Measurements from ENCODE around the gene HMGCLL1. TPM values are rescaled to one million over a fixed set of nuclear protein-coding genes. Genes with fewer than 3 reads are reported as not detected.

HMGCLL1 gene
- total RNA-seq, 2 donors from 2014 or later: 1.2 to 2.4 TPM

DNA sequence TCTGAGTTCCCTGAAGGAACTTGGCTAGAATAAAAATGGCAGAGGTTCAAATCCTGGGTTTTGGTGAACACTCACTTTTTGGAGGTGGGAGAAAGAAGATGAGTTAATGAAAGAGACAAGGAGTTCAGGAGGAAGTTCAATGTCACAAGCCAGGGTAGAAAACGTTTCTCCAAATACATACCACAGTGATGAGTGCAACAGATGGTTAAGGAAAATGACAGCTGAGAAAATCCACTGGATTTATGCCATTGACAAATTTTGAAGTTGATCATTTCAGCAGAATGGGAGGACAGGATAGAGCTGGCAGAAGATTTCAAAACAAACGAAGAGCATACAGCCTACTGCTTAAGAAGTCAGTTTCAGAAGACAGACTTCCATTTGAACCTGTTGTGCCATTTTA is 129.0 kb downstream of the HMGCLL1 start:
- intact Hi-C loops (cut with DNase I): no loop called here
- DNase-seq: no peak
- peak in 1 of 2 donors; percentile 62 for ATAC-seq

DNA sequence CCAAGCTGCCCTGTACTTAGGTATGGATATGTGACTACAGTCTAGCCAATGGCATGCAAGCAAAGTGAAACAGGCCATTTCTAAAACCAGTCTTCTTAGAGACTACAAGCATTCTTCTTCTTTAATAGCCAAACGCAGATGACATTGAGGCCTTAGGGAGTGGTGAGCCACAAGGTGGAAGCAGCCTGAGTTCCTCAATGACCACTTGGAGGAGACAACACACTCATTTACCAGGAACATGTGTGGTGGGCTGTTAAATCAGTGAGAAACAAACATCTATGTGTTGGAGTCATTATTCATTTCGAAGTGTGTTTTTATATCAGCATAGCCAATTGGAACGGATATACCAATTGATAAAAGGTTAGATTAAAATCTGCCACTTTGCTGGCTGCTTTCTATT is 129.8 kb downstream of the HMGCLL1 start:
- ATAC-seq (peak in 1 of 2 donors; percentile 57), DNase-seq (no peak)
- intact Hi-C loops (cut with DNase I): loop anchor here in 1 of 2 donors (5.0 kb wide), 2 partner anchors 438 to 503 kb away; no protein-coding TSS in a partner anchor

DNA sequence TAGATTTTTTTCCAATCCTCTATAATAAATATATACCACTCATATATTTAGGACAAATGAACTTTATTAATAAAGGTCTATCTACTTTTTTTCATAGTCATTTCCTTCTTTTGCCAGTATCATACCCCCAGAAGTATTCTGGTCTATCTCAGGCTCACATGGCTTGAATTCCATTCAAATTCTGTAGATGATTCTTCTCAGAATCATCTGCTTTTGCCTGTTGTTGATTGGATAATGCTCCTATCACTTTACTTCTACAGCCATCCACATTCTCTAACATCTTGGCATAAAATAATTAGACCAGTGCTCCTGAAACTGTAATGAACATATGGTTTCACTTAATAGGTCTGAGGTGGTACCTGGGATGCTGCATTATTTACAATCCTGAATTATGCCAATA is 130.5 kb downstream of the HMGCLL1 start:
- intact Hi-C loops (cut with DNase I): loop anchor here in 1 of 2 donors (5.0 kb wide), 2 partner anchors 439 to 504 kb away; no protein-coding TSS in a partner anchor
- ATAC-seq (no peak), DNase-seq (no peak)

DNA sequence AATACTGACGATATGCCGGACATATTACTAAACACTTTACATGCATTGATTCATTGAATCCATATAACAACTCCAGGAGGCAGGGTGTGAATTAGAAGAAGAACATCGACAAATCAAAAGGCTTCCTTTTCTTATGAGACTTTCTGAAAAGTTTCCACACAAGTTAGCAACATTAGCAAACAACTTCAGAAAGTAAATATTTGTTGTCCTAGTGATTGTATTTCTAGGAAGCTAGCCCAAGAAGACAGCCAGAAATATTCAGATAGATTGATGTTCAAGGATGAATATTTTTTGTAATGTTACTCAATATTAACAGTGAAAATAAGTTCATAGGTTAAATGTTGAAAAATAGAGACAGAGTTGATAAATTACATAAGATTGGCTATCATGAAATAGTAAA is 131.1 kb downstream of the HMGCLL1 start:
- ATAC-seq (no peak), DNase-seq (no peak)
- intact Hi-C loops (cut with DNase I): loop anchor here in 1 of 2 donors (5.0 kb wide), 2 partner anchors 439 to 504 kb away; no protein-coding TSS in a partner anchor

DNA sequence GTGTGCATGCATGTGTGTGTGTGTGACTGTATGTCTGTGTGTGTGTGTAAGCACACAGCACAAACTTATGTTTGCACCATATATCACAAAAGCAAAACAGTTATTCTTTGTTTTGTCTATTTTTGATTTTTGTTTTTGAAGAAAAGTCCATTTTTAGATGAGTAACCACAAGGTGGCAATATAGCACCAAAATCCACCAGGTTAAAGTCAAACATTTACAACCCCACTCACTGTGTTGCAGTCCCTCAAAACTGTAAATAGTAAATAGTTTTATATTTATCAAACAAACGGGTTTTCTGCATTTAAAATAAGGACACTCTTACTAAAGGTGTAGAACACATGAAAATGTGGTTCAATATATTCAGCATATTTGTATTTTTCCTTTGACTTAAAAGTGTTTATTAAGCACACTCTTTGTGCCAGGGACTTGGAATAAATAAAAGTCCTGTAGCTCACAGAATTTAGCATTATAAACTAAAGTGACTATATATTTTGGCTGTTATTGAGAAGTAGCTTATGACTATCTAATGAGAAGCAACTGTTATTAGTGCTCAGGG is 133.3 kb downstream of the HMGCLL1 start:
- no peak for ATAC-seq
- intact Hi-C loops (cut with DNase I): loop anchor here in 1 of 2 donors (2.0 to 5.0 kb wide), 3 partner anchors 442 to 847 kb away; no protein-coding TSS in a partner anchor
- no peak for DNase-seq

DNA sequence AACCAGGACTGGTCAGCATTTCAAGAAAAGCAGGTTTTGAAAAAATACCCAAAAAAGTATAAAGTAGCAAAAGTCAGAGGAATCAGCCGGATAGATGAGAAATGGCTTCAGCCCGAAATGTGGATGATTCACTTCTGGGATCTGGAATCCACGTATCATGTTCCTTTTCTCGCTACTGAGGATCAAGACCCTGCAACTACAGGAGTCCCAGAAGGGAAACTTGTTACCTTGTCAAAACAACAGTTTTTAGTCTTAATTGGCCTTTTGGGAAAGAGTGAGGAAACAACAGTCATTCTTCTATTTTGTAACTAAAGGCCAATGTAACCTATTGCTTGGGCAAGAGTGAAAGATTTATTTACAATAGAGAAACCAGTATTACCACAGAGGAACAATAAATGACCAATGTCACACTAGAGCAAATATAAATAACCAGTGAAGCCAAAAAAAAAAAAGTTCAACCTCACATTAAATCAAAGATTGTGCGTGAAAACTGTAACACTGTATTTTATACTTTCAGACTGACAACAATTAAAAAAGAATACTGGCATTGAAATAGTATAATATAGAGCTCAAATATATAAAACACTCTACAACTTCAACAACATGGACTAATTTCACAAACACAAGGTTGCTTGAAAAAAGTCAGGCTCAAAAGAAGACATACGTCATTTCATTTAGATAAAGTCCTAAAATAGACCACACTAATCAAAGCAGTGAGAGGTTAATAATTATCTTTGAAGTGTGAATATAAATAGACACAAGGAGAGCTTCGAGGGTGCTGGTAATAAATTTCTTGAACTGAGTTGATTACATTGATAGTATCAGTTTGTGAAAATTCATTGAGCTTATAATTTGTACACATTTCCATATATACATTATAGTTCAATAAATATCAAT is 135.5 kb downstream of the HMGCLL1 start:
- intact Hi-C loops (cut with DNase I): loop anchor here in 1 of 2 donors (2.0 kb wide), 1 partner anchor 849 kb away; no protein-coding TSS in a partner anchor
- ATAC-seq (no peak), DNase-seq (no peak)

DNA sequence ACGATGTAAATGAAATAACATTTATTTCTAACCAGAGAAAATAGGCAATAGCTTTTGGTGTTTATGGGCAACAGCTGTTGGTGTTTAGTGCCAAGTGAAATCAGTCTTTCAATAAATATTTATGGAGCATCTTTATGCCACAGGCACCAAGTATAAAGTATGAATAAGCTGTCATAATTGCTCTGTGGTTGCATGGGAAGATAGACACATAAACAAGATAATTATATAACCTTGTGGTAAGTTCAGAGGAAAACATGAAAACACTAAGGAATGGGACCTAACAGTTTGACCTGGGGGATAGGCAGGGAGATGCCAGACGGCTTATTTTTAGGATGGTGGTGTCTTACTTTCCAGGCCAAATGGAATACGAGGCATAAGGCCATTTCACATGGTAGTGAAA is 140.8 kb downstream of the HMGCLL1 start:
- no peak for ATAC-seq
- no peak for DNase-seq
- intact Hi-C loops (cut with DNase I): loop anchor here in 1 of 2 donors (10.0 kb wide), 1 partner anchor 517 kb away; no protein-coding TSS in a partner anchor

DNA sequence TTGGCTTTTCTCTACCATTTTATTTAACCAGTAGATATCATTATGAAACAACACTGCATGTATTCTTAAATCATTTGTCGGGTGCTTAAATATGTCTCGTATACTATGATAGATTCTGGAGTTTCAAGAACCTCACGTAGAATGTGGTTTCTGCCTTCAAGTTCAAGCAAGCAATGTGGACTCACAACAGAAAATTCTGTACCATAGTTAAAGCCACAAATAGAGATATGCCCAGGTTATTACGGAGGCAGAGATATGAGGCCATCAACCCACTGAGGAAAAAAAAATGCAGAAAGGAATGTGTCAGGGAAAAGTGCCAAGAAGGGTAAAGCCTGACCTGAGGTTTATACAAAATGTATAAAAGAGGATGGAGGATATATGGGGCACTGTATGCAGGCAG is 141.9 kb downstream of the HMGCLL1 start:
- no peak for ATAC-seq
- intact Hi-C loops (cut with DNase I): loop anchor here in 1 of 2 donors (10.0 kb wide), 1 partner anchor 518 kb away; no protein-coding TSS in a partner anchor
- no peak for DNase-seq

DNA sequence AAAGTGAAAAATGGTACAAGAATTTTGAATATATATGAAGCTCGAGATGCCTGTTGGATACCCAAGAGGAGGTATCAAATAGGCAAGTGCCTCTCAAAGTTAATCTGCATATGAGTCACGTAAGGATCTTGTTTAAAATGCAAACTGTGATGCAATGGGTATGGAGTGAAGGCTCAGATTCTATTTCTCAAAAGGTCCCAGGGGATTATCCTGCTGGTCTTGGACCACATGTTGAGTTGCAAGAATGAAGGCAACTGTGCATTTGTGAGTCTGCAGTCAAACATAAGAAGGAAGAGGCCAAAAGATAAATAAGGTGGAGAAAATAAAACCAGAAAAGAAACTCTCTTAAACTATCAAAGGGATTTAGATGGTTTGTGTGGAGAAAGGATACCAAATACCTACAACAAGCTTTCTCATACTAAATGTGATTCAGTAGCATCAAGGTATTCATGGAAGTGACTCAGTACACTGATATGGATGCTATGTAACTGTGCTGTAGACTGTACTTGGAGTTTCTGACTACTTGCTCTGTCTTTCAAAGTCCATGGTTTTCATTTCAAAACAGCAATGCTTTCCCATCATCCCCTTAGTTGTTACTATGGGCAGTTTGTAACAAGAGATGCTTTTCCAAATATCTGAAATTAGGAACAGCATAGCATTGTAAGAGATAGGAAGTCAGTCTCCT is 145.4 kb downstream of the HMGCLL1 start:
- intact Hi-C loops (cut with DNase I): loop anchor here in 1 of 2 donors (10.0 kb wide), 1 partner anchor 521 kb away; no protein-coding TSS in a partner anchor
- DNase-seq (no peak), ATAC-seq (no peak)

DNA sequence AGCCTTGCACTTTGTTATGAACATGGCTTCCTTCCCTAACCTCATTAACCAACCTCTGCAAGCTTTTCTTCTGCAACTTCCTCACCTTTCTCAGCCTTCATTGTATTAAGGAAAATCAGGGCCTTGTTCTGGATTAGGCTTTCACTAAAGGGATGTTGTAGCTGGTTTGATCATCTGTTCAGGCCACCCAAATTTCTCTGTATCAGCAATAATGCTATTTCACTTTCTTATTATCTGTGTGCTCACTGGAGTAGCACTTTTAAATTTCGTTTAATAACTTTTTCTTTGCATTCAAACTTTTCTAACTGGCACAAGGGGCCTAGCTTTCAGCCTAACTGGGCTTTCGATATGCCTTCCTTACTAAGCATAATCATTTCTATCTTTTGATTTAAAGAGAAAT is 155.1 kb downstream of the HMGCLL1 start:
- ATAC-seq (no peak), DNase-seq (no peak)
- intact Hi-C loops (cut with DNase I): no loop called here

DNA sequence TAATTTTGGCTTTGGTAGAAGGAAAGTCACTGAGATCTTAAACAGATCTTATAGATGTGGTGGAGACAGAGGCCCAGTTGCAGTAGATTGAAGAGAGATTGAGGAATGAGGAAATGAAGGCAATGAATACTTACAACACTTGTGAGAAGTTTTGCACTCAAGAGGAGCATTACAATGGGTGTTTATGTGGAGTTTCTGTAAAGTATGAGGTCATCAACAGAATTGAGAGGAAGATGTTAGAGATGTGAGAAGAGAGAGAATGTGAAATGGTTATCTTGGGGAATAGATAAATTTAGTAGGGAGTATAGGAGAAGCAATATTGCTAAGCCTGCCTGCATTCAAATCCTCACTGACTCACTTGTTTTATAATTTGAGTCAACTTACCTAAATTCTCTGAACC is 168.3 kb downstream of the HMGCLL1 start:
- ATAC-seq: no peak
- intact Hi-C loops (cut with DNase I): no loop called here
- DNase-seq: no peak

DNA sequence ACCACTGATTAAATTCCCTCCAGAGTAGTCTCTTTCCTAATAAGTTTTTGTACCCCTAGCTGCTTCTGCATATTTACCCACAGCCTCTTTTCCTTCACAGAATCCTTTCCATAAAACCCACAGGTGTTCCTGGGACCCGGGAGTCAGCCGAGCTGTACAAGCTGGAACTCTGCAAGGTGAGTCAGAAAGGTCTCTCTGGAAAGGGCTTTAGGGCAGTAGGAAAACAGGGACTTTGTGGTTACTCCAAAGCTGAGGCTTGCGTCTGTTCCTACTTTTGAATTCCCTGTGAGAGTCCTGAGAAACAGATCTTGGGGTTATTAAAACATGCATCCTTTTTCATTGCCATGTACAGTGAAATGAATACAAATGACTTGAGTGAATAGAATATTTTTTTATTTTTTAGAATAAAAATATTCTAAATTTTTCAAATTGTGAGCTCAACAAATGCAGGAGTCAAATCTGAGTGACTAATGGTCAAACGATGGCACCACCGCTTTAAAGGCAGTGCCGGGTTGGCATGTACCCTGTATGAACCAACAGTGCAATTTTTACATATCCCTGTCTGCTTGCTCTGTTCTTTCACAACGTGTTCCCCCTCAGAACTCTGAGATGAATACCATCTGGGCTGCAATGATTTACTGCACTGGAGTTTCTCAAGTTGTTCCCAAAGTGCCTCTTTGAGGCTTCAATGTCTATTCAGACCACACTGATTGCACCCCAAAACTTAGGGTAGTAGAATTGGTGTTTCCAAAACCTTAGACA is 173.3 kb downstream of the HMGCLL1 start:
- intact Hi-C loops (cut with DNase I): no loop called here
- ATAC-seq (peak in 1 of 2 donors; percentile 38), DNase-seq (no peak)

DNA sequence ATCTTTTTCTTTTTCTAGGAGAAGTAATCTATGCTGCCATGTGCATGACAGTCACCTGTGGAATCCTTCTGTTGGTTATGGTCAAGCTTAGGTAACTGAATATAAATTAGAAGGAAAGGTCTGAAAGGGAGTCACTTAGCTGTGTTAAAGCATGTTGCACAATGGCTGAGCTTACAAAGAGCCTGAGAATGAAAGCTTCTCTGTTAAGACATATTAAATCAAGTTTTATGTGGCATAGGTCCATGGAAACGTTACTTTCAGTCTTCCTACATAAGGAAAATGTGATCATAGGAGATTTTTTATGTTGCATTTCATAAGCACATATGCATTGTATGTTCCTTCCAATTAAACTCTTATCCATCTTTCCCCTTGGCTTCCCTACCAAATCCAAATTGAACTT is 179.6 kb downstream of the HMGCLL1 start:
- DNase-seq (no peak), ATAC-seq (no peak)
- intact Hi-C loops (cut with DNase I): no loop called here

DNA sequence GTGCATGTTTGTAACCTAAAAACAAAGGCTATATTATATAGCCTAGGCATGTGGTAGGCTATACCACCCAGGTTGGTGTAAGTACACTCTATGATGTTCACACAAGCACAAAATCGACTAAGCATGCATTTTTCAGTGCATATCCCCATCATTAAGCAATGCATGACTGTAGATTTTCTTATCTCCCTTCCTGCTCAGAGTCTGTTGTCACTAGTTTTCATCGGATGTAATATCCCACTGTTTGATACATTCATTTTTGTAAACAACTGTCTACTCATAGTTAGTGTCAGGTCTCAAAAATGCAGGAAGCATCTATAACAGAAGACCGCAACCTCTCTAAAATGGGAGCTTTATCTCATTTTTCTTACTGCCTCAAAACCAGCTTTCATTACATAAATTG is 181.0 kb downstream of the HMGCLL1 start:
- ATAC-seq (no peak), DNase-seq (no peak)
- intact Hi-C loops (cut with DNase I): no loop called here

DNA sequence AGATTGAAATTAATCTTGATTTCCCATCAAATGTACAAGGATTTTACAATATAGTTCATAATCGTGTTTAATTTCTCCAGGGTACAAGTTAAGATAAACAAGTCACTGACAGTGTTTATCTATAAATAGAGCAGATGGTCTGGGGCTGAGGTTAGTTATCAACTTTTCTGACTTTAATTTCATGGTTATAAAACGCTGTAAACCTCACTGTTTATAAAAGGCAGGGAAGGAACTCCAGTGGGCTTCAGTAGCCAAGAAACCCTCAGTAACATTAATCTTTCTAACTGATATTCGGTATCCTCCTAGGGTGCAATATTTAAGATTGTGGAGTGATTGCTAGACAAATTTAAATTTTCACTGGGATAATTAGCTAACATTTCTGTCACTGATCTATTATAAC is 183.1 kb downstream of the HMGCLL1 start:
- DNase-seq: no peak
- ATAC-seq: no peak
- intact Hi-C loops (cut with DNase I): no loop called here

DNA sequence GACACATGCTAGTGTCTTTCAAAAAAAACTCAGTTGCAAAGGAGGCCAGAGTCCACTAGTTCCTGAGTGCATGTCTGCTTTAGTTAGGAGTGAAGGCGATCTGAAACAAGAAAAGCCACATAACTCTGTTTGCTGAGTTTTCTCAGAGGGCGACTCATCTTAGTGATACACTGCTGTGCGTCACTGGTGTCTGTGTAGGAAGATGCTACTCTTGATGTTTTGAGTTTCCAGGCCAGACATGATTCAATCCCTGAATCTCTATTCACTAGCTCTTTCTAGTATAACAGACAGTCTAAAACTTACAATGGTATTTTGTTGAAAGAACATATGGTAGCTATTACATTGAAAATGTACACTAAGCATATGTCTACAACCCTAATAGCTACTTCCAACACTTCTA is 190.8 kb downstream of the HMGCLL1 start:
- DNase-seq: no peak
- intact Hi-C loops (cut with DNase I): no loop called here
- no peak for ATAC-seq
